Measurements from ENCODE around the gene ABHD5.

- TF ChIP-seq, protein P1, sequence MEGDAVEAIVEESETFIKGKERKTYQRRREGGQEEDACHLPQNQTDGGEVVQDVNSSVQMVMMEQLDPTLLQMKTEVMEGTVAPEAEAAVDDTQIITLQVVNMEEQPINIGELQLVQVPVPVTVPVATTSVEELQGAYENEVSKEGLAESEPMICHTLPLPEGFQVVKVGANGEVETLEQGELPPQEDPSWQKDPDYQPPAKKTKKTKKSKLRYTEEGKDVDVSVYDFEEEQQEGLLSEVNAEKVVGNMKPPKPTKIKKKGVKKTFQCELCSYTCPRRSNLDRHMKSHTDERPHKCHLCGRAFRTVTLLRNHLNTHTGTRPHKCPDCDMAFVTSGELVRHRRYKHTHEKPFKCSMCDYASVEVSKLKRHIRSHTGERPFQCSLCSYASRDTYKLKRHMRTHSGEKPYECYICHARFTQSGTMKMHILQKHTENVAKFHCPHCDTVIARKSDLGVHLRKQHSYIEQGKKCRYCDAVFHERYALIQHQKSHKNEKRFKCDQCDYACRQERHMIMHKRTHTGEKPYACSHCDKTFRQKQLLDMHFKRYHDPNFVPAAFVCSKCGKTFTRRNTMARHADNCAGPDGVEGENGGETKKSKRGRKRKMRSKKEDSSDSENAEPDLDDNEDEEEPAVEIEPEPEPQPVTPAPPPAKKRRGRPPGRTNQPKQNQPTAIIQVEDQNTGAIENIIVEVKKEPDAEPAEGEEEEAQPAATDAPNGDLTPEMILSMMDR (IDR thresholded peaks at IDR 0.05), result no peak
- TF ChIP-seq POLR2A (IDR thresholded peaks at IDR 0.05), result no peak
Observed at GRCh38 chr3:43760938-43761337, 70.2 kb downstream of the ABHD5 start.
